Suprapubic skin (tissue), 4 donors: ENCODE results near the gene NPC2. TPM values are rescaled to one million over a fixed set of nuclear protein-coding genes. Genes with fewer than 3 reads are reported as not detected.

Source experiments
- DNase-seq, 2 donors: peaks; one replicate each; pipeline ENCODE4 v3.0.0-alpha.2; 2019; ENCODE audit warnings: low spot score in 2 of 2
- H3K27ac ChIP-seq: fragments of 200-600 bp; sonication (generic); one replicate; pipeline ENCODE4 v1.5.1; 2019
- H3K27me3 ChIP-seq: fragments of 200-600 bp; sonication (generic); one replicate; pipeline ENCODE4 v1.5.1; 2019
- H3K36me3 ChIP-seq: fragments of 200-600 bp; sonication (generic); one replicate; pipeline ENCODE4 v1.5.1; 2019
- H3K4me1 ChIP-seq: fragments of 200-600 bp; sonication (generic); one replicate; pipeline ENCODE4 v1.5.1; 2019
- H3K4me3 ChIP-seq: fragments of 200-600 bp; sonication (generic); one replicate; pipeline ENCODE4 v1.5.1; 2019; ENCODE audit warnings: mild to moderate bottlenecking
- H3K9me3 ChIP-seq: fragments of 200-600 bp; sonication (generic); one replicate; pipeline ENCODE4 v1.5.1; 2019
- EP300 ChIP-seq: sonication (generic); formaldehyde crosslinking; IDR thresholded peaks from one replicate; pipeline ENCODE4 v1.6.1; 2017; ENCODE audit warnings: antibody characterized with exemption
- POLR2A ChIP-seq, 2 donors: fragments of 450-650 bp; IDR thresholded peaks; one replicate each; pipeline ENCODE4 v1.6.1; 2017; ENCODE audit warnings: antibody characterized with exemption in 2 of 2, mild to moderate bottlenecking in 2 of 2, moderate library complexity in 2 of 2
- POLR2AphosphoS5 ChIP-seq, 3 donors: sonication (generic); formaldehyde crosslinking; IDR thresholded peaks; one replicate each; pipeline ENCODE4 v1.6.1; 2017; ENCODE audit warnings: antibody characterized with exemption in 3 of 3
- WGBS: methylation state at CpG from one replicate; pipeline ENCODE4 v1.1.5; 2018; 5-methylcytosine and 5-hydroxymethylcytosine counted together
- total RNA-seq, 4 donors: library from RNA; depleted of rRNA; stranded (reverse); fragments of >200 nt; gene quantifications; one replicate each; pipeline ENCODE4 v1.1.0, GENCODE V29; 2016
- TF ChIP-seq, protein P1 (sequence below), 2 donors: fragments of 200-600 bp in 1 of 2; fragments of 450-650 bp in 1 of 2; sonication (generic) in 1 of 2; IDR thresholded peaks; one replicate each; pipeline ENCODE4 v1.5.1; 2016 to 2019; ENCODE audit warnings: antibody characterized with exemption in 2 of 2, mild to moderate bottlenecking in 1 of 2, moderate library complexity in 1 of 2

The NPC2 gene
- total RNA-seq, 4 donors from 2014 or later: 274 to 450 (median 338) TPM

DNA sequence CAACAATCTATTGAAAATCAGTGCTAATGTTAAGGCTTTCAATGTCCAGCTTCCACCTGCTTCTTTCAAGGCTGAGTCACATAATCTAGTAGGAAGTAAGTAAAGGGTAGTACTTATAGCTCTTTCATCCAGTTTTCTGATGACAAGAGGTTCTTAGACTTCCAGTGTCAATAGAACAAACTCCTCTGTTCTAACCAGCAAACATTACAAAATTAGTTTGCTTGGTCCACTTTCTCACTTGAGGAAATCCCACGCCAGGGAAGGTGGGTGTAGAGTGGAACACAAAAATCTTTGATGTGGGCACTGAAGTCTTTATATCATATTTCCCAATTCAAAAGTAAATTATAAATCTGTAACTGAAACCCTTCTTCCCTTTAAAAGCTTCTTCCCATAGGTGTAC lies 2.6 kb downstream of the NPC2 start:
- 89% methylated on average over 1 of the region's 1 CpG for WGBS
- Histone ChIP-seq H3K4me1 (peaks cover 42% of the 10 kb centered on the region), H3K27me3 (no peaks in the 10 kb centered on the region), H3K36me3 (peaks cover 8% of the 10 kb centered on the region), H3K9me3 (no peaks in the 10 kb centered on the region), H3K27ac (no peak overlapping the region), H3K4me3 (no peak overlapping the region)
- no peak for DNase-seq
- TF ChIP-seq POLR2A (IDR thresholded peaks at IDR 0.05) (no peak), EP300 (no peak), POLR2AphosphoS5 (IDR thresholded peaks at IDR 0.05) (no peak)
- TF ChIP-seq, protein P1, sequence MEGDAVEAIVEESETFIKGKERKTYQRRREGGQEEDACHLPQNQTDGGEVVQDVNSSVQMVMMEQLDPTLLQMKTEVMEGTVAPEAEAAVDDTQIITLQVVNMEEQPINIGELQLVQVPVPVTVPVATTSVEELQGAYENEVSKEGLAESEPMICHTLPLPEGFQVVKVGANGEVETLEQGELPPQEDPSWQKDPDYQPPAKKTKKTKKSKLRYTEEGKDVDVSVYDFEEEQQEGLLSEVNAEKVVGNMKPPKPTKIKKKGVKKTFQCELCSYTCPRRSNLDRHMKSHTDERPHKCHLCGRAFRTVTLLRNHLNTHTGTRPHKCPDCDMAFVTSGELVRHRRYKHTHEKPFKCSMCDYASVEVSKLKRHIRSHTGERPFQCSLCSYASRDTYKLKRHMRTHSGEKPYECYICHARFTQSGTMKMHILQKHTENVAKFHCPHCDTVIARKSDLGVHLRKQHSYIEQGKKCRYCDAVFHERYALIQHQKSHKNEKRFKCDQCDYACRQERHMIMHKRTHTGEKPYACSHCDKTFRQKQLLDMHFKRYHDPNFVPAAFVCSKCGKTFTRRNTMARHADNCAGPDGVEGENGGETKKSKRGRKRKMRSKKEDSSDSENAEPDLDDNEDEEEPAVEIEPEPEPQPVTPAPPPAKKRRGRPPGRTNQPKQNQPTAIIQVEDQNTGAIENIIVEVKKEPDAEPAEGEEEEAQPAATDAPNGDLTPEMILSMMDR (IDR thresholded peaks at IDR 0.05): no peak

DNA sequence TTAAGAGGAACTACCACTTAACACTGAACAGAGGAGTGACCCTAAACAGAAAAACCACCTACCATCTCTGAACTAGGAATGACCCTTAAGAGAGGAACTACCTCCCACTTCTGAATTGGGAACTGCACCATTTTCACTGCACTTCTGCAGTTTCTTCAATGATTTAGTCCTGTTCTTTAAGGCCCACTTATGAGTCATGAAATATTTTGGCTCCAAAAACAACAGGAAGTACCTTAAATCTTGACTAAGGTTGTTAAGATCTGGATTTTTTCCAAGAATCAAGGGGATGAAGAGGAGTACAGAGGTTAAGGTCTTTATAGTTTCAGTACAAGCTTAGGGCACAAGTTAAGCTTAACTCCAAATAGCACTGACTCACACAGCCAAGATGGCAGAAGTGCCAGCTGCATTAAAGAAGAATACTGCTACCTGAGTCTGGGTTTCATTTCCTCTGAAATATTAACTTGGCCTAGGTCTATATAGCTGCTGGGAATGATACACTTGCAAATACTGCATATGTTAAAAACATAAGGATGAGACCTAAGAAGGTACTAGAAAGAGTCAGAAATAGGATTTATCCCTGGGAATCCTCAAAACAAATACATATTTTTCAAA lies 4.2 kb downstream of the NPC2 start:
- no peak for TF ChIP-seq POLR2A (IDR thresholded peaks at IDR 0.05)
- TF ChIP-seq, protein P1 (IDR thresholded peaks at IDR 0.05): no peak
- no peak for TF ChIP-seq EP300
- TF ChIP-seq POLR2AphosphoS5 (IDR thresholded peaks at IDR 0.05): no peak
- Histone ChIP-seq H3K4me1 (peaks cover 29% of the 10 kb centered on the region), H3K9me3 (no peaks in the 10 kb centered on the region), H3K4me3 (no peak overlapping the region), H3K36me3 (peaks cover 23% of the 10 kb centered on the region), H3K27ac (no peak overlapping the region), H3K27me3 (no peaks in the 10 kb centered on the region)
- DNase-seq: no peak

DNA sequence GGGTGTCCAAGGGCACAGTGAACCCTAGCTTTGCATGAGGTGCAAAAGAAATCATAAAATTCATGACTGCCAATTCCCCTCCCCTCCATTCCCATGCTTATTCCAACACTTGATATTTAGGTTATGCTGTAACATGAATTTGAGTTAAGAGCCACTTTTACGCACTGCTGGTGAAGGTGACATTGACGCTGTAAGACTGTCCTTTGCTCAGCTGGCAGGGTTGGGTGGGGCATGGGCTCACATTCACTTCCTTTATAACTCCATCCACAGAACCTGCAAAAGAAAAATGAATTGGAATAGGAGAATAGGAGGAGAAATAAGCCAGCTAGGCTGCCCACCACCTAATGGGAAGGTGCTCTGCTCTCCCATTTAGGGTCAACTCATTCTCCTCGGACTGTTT lies 6.9 kb downstream of the NPC2 start:
- no peak for TF ChIP-seq POLR2AphosphoS5 (IDR thresholded peaks at IDR 0.05)
- TF ChIP-seq POLR2A (IDR thresholded peaks at IDR 0.05): no peak

DNA sequence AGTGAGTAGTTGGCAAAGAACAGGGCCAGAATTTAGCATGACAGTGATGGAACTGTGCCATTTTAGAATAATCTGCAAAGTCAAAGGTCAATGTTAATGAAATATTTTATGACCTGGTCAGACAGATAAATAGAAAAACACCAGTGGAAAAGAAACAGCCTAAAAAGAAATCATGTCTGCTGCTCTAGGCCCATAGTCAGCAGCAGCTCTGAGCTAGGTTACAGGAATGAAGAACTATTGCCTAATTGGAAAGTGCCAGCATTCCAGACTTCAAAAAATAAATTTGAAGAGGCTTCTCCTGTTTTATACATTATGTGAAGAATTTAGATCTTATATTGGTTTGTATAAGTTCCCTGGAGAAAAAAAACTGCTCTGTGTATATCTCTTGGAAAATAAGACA lies 9.8 kb downstream of the NPC2 start:
- Histone ChIP-seq H3K4me3 (no peak overlapping the region), H3K4me1 (no peaks in the 10 kb centered on the region), H3K27ac (no peak overlapping the region), H3K27me3 (no peaks in the 10 kb centered on the region), H3K9me3 (no peaks in the 10 kb centered on the region), H3K36me3 (peaks cover 79% of the 10 kb centered on the region)
- no peak for TF ChIP-seq EP300
- TF ChIP-seq POLR2A (IDR thresholded peaks at IDR 0.05): no peak
- TF ChIP-seq, protein P1 (IDR thresholded peaks at IDR 0.05): no peak
- no peak for TF ChIP-seq POLR2AphosphoS5 (IDR thresholded peaks at IDR 0.05)
- no peak for DNase-seq

More for the DNA sequence above, 6.9 kb downstream of the NPC2 start:
- Histone ChIP-seq H3K27me3 (no peaks in the 10 kb centered on the region), H3K4me1 (peaks cover 17% of the 10 kb centered on the region), H3K9me3 (no peaks in the 10 kb centered on the region), H3K27ac (no peak overlapping the region), H3K4me3 (no peak overlapping the region), H3K36me3 (peaks cover 50% of the 10 kb centered on the region)
- 96% methylated on average over 3 of the region's 3 CpGs for WGBS
- DNase-seq: no peak

DNA sequence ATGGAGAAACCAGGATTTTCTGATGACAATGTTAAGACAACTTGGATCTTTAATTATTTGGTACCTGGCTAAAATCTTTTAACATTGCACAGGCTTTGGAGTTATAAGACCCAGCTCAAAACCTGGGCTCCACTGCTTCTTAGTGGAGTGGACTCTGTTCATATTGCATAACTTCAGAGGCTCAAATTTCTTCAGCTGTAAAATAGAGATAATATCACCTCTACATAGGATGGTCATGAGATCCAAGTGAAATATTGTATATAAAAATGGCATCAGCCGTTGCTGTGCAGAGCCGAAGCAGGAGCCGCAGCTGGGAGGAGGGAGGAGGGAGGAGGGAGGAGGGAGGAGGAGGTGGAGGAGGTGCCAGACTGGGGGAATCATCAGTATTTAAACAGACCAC lies 10.5 kb downstream of the NPC2 start:
- 83% methylated on average over 3 of the region's 3 CpGs for WGBS
- DNase-seq: no peak
- Histone ChIP-seq H3K27ac (no peak overlapping the region), H3K27me3 (no peaks in the 10 kb centered on the region), H3K4me1 (no peaks in the 10 kb centered on the region), H3K9me3 (no peaks in the 10 kb centered on the region), H3K4me3 (no peak overlapping the region), H3K36me3 (peaks cover 80% of the 10 kb centered on the region)
- no peak for TF ChIP-seq EP300
- TF ChIP-seq POLR2AphosphoS5 (IDR thresholded peaks at IDR 0.05): no peak
- TF ChIP-seq, protein P1 (IDR thresholded peaks at IDR 0.05): no peak
- TF ChIP-seq POLR2A (IDR thresholded peaks at IDR 0.05): no peak

DNA sequence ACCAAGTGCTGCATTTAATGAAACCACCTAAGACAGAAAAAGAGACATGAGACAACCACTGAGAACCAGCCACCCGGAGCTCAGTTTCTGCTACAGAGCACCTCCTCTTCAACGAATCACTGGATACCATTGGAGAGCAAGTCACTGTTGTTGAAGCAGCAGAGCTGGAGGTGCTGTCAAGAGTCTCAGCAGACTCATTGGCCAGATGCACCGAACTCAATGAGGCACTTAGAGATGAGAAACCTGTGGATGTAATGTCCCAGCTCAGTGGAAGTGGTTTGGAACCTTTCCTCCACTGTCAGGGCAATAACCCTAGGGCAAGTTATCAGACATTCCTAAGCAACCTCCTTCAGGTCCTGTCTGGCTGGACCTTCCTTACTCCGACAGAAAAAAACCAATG lies 13.1 kb downstream of the NPC2 start:
- Histone ChIP-seq H3K4me3 (no peak overlapping the region), H3K4me1 (no peaks in the 10 kb centered on the region), H3K9me3 (no peaks in the 10 kb centered on the region), H3K27me3 (no peaks in the 10 kb centered on the region), H3K36me3 (peaks cover 79% of the 10 kb centered on the region), H3K27ac (no peak overlapping the region)
- WGBS: 72% methylated on average over 4 of the region's 4 CpGs
- no peak for TF ChIP-seq POLR2A (IDR thresholded peaks at IDR 0.05)
- no peak for TF ChIP-seq POLR2AphosphoS5 (IDR thresholded peaks at IDR 0.05)
- TF ChIP-seq EP300: no peak
- TF ChIP-seq, protein P1 (IDR thresholded peaks at IDR 0.05): no peak
- no peak for DNase-seq
